ENCODE data around the gene MAPK14.
"Not testable (repeated sequence)": the region's sequence is repeated elsewhere in the genome, so short reads cannot be mapped to it uniquely, and the experiment has no call there.

Gene MAPK14

DNA sequence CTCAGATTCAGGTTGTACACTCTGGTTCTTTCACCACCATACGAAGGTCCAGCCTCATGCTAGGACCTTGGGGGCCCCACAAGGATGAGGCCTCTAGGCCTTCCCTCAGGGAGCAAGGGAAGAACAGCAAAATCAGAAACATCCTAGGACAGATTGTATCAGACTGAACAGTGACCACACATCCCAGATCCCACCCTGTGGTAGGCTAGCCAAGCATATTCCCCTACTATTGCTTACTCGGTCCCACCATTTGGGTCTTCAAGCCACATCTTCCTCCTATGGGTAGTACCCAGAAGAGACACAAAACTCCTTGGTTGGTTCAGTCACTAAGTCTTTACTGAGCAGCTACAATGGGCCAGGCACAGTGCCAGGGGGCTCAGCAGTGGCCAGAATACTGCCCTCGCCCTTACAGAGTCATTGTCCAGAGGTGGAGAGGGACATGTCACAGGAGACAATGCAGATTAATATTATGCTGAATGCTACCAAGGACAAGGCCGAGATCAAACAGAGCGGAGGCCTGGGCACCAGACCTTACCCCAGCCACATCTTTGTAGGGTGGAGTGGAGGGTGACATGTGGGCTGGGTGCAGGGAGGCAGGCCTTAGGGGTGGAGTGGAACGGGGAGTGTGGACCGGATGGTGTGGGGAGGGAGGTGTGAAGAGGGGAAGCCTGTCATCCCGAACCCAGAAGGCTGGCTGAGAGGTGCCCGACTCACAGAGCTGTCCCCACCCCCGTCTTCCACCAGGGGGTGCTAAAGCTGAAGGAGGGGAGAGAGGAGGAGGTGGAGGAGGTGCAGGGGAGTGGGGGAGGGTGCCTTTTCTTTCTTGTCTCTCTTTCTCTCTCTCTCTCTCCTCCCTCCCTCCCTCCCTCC is 95.9 kb downstream of the MAPK14 start:
- peak; percentile 57 for DNase-seq (ENCODE audit: low read depth)

GRCh38 chr6:36124346-36124745 is 96.7 kb downstream of the MAPK14 start:
- not testable (repeated sequence) for DNase-seq (ENCODE audit: low read depth)

- DNase-seq (ENCODE audit: low read depth), result no peak
Measured at GRCh38 chr6:36124881-36125280, 97.3 kb downstream of the MAPK14 start.

DNA sequence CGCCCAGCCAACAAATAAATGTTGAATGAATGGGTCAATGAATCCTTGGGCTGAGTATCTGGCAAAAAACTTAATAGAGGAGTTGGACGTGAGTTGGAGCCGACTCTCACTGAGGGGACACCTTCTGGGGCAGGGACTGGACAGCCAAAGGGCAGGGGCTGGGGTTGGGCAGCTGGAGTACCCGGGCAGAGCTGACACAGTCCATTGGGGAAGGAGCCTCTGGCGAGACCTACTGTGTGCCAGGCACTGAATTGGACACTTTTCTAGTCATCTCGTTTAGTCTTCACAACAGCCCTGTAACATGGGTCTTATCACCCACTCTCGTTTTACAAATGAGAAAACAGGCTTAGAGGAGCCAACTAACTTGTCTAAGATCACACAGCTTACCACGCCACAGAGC is 98.0 kb downstream of the MAPK14 start:
- DNase-seq (ENCODE audit: low read depth), result no peak

- DNase-seq (ENCODE audit: low read depth), result no peak
Measured at GRCh38 chr6:36126121-36126520, 98.5 kb downstream of the MAPK14 start.

- no peak for DNase-seq (ENCODE audit: low read depth)
Measured at GRCh38 chr6:36126553-36127458, 99.2 kb downstream of the MAPK14 start.

DNA sequence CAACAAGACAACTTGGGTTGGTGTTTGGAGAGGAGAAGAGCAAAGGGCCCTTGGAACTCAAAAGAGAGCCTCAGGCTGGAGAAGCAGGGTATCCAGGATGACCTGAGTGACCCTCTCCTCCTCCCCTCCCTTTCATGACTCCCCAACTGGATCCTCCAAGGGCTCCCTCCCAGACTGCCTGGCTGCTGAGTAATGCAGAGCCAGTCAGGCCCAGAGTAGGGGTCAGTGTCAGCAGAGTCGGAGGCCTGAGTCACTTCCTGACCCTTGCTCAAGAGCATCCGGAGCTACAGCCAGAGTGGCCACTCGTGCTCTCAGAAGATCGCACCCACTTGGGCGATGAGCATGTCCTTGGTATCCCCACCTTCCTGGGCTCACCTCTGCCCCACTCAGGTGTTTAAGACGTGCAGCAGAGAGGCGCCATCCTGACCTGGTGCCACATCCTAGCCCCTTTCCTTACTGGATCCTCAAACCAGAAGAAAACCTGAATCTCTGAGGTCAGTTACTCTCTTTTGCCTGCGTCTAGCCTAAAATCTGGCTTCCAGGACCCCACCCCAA is 99.9 kb downstream of the MAPK14 start:
- peak; percentile 77 for DNase-seq (ENCODE audit: low read depth)

DNA sequence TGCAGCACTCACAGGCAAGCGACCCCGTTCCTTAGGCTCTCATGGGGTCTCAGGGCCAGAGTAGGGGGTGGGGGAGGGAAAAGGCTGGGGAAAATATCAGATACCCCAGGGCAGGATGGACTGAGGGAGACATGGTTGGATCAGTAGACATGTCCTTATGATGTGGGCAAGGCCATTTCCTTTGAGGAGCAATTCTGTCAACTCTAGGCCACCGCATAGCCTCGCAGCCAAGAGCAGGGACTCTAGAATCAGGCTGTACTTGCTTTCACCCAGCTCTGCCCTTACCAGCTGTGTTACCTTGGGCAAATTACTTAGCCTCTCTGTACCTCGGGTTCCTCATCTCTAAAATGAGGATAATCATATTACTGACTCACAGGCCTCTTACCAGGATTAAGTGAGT is 100.5 kb downstream of the MAPK14 start:
- no peak for DNase-seq (ENCODE audit: low read depth)

- DNase-seq (ENCODE audit: low read depth), result no peak
Measured at GRCh38 chr6:36128793-36129192, 101.2 kb downstream of the MAPK14 start.

GRCh38 chr6:36129334-36129733 is 101.7 kb downstream of the MAPK14 start:
- DNase-seq (ENCODE audit: low read depth), result not testable (repeated sequence)

DNA sequence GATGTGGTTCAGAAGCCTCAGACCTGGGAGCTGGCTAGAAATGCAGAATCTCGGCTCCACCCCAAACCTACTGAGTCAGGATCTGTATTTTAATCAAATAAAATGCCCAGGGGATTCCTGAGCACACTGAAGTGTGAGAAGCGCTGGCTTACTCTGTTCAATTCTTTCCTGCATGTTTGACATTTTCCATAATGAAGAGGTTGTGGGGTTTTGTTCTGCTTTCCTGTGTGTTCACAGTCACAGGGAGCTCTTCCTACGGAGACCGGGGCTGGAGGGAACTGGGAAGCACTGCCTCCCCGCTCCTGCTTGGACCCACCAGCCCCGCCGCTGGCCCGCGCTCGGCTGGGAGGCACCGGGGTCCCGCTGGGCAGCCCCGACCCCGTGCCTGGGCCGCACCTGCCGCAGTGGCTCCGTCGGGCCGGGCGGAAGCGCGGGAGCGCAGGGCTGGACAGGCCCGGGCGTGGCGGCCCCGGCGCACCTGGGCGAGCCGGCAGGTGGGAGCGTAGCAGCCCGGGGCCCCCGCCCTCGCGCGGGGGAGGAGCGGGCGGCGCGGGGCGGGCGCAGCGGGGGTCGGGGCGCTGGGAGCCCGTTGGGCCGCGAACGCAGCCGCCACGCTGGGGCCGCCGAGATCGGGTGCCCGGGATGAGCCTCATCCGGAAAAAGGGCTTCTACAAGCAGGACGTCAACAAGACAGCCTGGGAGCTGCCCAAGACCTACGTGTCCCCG is 102.5 kb downstream of the MAPK14 start, which contains the start of gene MAPK13:
TSS of gene MAPK13 (plus strand) at position 573 of the 726 bp plus-strand sequence. CDS start at position 643, 70 bp downstream.
- DNase-seq (ENCODE audit: low read depth), result no peak

DNA sequence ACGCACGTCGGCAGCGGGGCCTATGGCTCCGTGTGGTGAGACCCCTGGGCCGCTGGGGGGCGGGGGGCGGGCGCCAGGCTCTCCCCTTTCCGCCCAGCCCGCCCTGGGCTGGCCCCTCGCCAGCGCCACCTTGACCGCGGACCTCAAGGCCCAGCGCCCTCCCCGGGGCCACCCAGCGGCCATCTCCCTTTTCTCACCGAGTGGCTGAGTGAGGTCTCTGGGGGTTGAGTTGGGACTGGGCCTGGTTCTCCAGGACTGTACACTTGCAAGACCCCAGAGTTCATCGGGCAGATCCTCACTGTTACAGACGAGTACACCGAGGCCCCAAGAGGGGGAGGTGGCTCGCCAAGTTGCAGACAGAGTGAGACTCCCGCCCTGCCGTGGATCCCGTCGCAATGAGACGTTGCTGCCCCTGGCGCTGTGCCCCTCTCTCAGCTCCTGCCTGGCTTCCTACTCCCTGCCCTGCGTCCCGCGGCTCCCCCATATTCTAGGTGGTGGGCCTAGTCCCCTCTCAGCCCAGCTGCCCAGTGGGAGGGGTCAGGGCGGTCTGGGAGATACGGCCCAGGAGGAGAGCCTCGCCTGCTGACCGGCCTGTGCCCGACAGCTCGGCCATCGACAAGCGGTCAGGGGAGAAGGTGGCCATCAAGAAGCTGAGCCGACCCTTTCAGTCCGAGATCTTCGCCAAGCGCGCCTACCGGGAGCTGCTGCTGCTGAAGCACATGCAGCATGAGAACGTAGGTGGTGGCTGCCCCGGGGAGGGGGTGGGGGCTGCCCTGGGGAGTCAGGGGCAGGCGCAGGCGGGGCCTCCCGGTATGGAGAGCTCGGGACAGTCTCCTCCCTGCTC is 103.3 kb downstream of the MAPK14 start:
- DNase-seq (ENCODE audit: low read depth), result no peak

- no peak for DNase-seq (ENCODE audit: low read depth)
Measured at GRCh38 chr6:36131511-36132245, 104.1 kb downstream of the MAPK14 start.

DNA sequence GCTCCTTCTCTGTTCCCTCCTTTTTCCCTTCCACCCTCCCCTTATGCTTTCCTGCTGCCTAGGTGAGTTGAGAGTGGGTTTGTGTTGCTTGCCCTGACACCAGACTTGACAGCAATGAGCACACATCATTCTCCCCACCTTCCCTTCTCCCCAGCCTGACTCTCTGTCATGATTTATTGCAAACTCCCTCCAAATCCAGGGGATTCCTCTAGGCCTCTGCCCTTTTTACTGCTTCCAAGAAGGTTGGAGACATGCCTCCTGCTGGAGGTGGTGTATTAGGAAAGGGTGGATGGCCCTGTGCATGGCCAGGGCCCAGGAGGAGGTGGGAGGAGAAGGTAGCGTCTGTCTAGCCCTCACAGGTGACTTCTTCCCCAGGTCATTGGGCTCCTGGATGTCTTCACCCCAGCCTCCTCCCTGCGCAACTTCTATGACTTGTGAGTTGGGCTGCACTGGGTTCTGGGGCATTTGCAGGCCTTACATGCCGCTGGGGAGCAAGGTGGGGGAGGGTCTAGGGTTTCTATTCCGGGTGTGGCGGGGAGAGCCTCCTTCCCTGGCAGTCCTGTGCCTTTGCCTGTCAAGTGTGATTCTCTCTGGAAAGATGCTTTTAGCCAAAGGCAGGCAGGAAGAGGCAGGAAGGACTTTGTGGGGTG is 104.8 kb downstream of the MAPK14 start:
- DNase-seq (ENCODE audit: low read depth), result no peak

DNA sequence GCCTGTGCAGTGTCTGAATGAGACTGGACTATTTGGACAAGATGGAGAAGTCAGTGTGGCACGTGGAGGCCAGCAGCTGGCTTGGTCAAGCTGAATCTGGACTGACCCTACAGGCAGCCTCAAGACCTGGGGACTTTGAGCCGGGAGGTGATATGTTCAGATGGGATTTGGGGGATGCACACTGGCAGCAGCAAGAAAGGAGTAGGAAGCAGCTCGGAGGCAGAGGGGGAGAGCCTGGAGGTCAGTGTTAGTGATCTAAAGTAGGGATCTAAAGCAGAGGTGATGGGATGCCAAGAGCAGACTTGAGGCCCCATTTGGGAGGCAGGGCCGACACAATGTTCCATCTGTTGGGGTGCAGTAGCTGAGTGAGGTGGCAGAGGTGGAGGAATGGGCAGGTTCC is 105.5 kb downstream of the MAPK14 start:
- no peak for DNase-seq (ENCODE audit: low read depth)

DNA sequence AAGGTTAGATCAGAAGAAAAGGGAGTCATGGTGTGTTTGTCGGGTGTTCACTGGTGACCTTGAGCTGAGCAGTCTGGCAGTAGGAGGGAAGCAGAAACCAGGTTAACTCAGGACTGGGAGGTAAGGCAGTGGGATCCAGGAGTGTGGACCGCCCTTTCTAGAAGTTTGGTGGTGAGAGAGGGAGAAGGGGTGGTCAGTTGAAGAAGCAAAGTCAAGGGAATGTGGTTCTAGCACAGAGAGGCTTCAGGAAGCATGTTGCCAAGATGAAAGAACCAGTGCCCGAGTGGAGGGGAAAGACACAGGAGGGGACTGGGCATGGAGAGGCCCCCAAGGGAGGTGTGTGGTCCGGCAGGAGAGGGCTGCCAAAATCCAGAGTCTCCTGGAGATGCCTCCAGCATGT is 106.3 kb downstream of the MAPK14 start:
- no peak for DNase-seq (ENCODE audit: low read depth)

DNA sequence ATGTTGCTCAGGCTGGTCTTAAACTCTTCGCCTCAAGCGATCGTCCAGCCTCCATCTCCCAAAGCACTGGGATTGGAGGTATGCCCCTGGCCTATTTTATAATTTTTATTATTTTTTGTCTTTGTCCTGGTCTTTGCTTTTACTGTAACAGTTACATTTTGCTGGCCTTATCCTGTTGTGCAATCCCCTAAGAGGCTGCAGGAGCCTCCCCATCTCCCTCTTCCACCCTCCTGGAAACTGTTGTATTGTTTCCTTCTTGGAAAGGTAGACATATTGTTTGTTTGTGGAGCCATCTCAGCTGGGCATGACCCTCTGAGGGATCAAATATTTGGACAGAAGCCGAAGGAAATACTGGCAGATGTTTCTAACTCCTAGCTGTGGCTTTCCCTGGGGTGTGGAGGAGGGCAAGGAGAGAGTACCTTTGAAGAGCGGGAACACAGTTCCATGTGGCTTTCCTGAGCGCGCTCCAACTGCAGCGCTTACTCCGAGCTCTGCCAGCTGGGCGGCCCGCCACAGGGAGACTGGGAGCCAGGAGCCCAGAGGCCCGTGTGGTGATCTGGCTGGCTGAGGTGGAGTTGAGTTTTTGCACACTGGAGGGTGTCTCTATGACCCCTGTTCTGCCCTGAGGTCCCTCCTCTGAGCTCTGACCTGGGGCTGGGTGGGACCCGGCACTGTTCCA is 107.6 kb downstream of the MAPK14 start:
- no peak for DNase-seq (ENCODE audit: low read depth)

- DNase-seq (ENCODE audit: low read depth), result no peak
Measured at GRCh38 chr6:36136034-36136433, 108.4 kb downstream of the MAPK14 start.

GRCh38 chr6:36136551-36136950 is 108.9 kb downstream of the MAPK14 start:
- DNase-seq (ENCODE audit: low read depth), result no peak
